Medulla oblongata (tissue), 1 donor: ENCODE data around the gene AMBN.

Experiments used
- DNase-seq: peaks from one replicate; pipeline ENCODE4 v3.0.0-alpha.2; 2015; ENCODE audit errors: extremely low spot score

AMBN gene, protein sequence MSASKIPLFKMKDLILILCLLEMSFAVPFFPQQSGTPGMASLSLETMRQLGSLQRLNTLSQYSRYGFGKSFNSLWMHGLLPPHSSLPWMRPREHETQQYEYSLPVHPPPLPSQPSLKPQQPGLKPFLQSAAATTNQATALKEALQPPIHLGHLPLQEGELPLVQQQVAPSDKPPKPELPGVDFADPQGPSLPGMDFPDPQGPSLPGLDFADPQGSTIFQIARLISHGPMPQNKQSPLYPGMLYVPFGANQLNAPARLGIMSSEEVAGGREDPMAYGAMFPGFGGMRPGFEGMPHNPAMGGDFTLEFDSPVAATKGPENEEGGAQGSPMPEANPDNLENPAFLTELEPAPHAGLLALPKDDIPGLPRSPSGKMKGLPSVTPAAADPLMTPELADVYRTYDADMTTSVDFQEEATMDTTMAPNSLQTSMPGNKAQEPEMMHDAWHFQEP

DNA sequence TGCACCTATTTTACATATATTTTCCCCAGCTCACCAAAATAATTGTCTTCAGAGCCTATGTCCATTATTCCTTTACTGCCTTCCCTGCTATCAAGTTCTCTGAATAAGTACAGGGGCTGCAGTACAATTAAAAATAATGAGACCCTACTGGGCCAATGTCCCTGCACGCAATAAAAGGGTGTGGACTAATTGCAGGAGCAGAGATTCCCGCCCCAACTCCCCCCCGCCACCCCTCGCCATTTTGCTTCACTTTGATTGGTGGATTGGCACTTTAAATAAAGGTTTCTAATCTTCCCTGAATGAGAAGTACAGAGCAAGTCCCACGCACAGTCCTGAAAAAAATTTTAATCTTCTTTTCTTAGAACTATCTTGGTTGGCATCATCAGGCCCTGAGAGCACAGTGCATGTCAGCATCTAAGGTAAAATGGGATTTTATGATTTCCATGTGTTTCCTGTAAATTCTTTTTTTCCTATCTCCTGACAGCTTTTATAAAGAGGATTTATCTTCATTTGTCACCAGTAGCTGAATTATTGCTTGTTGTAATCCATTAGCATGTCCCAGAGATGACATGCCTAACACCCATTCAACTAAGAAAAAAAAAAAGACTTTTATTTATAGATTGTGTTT, at the start of gene AMBN:
TSS of gene AMBN (plus strand) at position 302 of the 628 bp plus-strand sequence. CDS start at position 405, 103 bp downstream.
- no peak for DNase-seq

DNA sequence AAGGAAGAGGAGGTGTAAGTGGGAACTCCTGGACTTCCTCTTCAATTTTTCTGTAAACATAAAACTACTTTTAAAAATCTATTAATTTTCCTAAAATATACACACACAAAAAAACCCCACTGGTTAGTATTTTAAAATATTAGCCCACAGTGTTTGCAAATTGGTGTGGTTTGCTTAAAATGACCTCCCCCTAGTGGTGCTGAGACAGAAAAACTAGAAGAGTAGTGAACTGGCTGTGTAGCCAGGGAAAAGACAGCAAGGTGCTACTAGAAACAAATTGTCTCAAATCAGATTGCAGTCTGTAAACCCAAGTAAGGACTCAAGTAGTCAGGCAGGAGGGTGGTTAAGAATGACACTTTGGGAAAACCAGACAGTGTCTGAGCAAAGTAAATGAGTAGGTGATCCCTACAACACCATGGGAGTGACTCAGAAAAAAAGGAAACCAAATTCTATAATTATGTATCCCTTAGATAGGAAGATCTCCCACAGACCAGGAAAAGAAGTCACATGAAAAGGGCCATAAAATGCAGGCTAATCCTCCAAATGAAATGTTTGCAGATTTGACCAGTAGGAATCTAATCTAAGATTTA, 47.7 kb upstream of the AMBN start:
- DNase-seq = peak; percentile 11

DNA sequence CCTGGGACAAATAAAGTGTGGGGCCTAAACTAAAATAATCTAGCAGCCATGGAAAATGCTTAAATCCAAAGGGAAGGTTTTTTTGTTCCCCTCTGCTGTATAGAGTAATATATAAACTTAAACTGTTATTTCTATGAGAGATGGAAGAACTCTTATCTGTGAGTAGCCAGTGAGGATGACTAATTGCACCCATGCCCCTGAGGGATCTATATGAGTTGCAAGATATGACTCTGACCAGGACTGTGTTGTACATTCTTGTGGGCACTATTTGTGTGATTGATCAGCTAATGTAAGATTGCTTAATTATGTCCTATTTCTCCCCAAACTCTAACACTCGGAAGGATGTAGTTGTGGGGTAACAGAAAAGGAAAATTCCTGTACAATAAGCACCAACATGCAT, 35.2 kb upstream of the AMBN start:
- DNase-seq = no peak

DNA sequence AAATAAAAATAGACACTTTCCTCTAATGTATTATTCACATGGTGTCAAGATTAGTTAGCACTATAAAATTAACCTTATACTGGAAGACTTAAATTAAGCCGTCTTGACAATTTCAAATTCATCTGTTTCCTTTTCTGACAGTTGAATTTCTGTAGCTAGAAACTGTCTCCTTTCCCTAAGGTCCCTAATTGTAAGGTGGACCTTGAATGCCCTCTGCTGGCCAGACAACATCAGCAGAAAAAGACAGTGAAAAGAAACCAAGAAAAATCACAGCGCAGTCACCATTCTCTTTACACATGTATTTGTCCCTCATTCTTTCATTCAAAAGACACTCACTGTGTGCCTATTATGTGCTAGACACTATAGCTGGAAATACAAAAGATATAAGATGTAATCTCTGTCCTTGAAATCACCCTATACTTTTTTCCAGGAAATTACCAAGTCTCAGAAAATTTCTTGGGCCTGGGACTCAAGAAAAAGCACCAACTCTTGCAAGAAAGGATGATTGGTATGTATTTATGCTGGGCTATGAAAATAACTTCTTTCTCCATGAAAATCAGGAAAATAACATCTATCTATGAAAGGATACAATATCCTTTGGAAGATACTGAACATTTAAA, 32.7 kb upstream of the AMBN start:
- DNase-seq = peak; percentile 85

DNA sequence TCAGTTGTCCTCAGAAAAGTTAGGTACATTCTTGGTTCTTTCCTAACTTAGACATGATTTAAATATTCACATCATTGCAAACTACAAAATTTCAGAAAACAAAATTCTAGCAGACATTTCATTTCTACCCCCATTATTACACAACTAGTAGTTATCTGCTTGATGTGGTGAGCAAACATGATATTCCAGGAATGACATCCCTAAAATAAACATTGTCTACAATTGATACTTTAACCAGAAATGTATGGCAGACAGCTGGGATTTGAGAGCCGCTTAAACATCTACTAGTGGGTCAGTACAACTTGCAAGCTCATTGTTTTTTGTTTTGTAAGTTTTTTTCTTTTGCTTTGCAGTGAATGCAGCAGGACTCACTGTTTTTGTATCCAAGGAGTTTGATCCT, 32.1 kb upstream of the AMBN start:
- no peak for DNase-seq

DNA sequence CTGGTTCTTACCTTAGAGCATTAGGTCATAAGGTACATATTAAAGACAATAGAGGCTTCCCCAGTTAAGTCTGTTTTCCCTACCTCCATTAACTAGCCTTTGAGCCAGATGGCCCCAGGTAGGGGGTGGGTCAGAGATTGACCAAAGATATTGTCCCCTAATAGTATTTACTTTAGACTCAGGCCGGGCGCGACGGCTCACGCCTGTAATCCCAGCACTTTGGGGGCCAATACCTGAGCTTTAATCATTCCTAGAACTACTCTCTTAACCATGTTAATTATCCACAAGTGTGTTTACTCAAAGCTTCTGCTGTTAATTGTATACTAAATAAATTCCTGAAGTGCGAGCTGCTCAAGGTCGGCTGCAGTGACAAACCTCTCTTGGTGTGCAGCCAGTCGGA, 28.0 kb upstream of the AMBN start:
- no peak for DNase-seq

DNA sequence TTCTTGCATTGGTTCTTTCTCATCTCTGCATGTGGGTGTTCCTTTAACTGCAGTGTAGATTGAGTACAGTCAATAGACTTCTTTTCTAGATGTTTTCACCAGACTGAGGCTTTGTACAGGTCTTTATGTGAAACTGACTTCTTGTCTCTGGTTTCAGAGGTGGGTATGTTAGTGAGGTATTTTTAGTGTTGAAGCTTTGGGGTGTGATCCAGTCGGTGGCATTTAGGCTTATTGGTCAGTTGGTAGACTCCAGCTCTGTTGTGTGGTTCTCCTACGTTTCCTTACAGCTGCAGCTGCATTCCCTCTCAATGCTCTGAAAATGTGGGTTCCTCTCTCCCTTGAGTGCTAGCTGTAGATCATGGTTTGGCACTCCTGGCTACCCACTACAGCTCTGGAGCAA, 21.3 kb upstream of the AMBN start:
- DNase-seq = no peak

DNA sequence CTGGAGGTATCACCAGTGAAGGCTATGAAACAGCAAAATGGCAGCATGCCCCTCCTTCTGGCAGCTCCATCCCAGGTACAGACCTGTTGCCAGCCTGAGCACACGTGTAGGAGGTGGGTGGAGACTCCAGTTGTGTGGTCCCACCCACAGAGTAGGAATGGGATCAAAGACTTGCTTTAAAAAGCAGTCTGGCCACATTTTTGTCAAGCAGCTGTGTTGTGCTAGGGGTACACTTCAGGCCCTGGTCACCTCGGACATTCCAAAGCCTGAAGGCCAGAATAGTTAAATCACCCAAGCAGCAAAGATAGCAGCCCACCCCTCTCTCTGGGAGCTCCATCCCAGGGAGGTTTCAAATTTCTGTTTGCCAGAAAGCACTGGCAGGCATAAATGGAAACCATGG, 20.3 kb upstream of the AMBN start:
- no peak for DNase-seq

DNA sequence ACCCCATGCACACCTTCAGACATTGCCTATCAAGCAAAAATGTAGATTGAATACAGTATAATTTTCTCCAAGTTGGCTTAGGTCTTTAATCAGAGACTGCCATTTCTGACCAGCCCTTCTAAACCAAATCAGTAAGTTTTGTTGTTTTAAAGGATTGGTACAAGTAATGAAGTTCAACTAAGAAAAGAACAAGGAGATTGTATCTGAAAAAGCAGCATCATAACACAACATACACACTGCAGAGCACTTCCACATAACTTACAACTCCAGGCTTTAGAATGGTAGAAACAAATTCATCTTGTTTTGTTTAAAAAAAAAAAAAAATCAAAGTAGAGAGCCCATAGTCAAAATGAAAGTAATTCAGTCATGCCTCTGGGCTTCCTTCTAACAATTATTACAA, 16.1 kb upstream of the AMBN start:
- no peak for DNase-seq

DNA sequence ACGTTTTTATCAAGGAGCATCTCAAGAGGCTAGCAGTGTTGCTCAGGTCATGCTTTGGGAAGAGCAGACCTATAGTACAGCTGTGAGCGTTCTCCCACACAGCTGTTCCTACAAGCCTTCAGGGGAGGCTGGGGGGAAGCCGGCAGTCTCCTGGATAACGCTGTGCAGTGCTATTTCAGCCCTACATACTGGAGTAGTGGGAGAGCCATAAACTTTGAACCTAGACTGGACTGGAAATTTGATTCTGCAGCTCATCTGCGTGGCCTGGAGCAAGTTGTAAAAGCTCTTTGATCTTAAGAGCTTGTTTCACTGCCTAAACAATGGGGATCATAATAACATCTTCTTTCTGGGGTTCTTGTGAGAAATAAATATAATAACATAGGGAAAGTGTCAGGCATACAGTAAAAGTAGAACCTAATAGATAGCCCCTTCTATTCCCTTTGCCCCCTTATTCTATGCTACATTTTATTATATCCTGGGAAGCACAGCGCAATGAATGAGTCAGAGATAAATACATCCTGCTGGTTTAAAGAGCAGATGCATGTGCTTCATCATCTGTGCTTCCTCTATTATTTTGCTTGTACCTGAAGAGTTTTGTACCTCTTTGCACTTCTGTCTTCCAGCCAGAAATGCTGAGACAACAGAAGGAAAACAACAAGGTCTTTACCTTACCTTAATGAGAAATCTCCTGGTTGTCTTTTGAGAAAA, 14.7 kb upstream of the AMBN start:
- DNase-seq = no peak

DNA sequence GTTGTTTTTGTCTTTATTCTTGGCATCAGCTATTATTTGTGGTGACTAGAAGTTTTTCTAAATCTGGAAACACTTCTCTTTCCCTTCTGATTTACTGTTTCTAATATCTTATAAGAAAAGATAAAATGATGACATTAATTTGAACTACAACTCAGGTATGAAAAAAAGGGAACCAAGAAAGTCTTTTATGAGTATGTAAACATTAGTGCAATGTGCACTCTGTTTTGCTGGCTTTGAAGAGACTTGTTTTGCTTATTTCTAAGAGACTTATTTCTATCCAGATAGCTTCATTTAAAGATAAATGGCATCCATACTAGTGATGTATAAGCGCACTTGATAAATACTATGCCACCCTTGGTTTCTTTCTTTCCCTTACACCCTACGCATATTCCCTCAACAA, 10.1 kb upstream of the AMBN start:
- no peak for DNase-seq

DNA sequence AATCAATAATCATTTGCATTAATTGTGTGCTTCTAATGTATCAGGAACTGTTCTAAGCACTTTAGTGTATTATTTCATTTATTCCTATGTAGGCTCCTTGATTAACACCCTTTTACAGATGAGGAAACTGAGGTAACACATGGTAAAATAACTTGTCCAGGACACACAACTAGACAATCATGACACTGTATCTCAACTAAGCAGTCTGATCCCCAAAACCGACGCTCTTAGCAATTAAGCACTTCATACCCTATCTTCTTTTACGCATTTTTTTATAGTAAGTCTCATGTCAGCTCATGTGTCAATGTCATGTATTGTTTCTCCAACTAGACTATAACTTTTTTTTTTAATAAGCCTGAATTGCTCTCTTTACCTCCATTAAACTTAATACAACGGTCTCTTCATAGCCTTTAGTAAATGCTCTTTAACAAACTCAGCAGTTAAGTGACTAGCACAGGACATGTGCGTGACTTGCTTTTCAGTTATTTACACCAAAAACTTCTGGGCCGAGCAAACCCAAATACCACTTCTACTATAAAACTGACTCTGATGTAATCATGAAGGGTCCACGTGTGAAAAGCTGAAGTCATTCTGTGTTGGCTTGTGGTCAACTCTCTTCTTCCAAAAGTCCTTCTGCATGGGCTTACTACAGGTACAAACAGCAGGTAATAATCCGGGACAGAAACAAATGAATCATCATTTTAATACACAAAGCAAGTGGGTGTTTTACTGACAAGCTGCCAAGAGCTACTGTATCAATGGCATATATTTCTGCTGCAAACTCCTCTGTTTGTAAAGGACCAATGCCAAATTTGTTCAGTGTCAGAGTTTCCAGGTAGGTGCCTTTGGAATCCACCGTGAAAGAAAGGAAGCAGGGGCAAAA, 7.9 kb upstream of the AMBN start:
- no peak for DNase-seq

DNA sequence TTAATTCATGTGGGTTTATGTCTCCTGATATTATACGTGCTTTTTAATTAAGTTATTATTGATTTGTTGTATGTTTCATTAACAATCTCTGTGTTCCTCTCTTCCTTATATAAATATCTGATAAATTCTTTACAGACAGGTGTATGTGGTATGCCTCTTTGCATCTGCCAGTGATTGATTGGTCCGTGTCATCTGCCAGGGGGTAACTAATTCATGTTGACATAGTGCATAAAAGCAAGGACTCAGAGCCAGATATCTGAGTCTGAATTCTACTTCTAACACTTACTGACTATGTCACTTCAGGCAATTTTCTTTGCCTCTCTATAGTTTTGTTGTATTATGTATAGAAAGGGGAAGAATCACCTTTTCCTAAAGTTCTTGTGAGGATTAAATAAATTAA, 5.2 kb upstream of the AMBN start:
- no peak for DNase-seq

DNA sequence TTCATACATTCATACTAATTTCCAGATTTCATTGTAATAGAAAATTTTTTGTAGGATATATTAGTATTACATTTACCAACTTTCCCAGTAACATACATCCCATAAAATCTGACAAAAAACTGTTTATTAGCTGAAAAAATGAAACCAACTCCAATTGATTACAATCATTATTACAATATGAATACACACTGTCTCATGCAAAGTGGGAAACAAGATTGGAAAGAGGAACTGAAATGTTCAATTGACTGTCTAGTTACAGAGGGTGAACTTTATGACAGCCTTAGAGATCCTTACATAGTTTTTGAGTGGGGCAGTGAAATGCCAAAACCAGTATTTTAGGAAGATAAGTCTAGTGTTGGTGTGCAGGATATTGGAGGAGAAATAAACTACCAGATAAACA, 2.3 kb upstream of the AMBN start:
- no peak for DNase-seq

DNA sequence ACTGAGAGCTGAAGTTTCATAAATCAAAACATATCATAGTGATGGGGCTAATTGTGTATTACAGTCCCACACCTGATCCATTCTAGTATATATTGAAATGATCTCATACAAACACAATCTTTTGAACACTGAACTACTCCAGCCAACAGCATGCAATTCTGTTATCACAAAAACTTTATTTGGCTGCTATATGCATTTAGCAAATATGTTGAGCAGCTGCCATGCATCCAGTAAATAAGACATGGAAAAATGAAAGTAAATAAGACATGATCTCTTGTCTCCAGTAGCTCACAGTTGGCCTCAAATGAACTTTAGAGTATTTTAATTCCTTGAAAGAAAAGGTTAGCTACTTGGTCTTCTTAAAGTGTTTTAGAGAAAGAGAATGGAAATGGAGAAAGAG, 2.1 kb downstream of the AMBN start:
- DNase-seq = no peak

DNA sequence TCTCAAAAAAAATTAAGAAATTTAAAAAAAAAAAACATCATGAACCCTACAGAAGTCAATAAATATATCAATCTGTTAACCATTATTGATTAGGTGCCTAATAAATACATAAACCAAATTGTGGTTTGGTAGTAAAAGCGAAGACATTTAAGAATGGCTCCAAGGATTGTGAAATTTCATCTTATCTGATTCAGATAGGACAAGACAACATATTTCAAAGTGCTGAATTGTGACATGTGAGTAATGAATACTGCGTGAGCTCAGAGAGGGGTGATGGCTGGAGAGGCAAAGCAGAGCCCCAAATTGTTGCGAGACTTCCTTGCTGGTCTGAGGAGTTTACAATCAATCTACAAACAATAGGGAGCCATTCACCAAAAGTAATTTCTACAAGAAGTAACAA, 8.2 kb downstream of the AMBN start:
- DNase-seq = no peak

DNA sequence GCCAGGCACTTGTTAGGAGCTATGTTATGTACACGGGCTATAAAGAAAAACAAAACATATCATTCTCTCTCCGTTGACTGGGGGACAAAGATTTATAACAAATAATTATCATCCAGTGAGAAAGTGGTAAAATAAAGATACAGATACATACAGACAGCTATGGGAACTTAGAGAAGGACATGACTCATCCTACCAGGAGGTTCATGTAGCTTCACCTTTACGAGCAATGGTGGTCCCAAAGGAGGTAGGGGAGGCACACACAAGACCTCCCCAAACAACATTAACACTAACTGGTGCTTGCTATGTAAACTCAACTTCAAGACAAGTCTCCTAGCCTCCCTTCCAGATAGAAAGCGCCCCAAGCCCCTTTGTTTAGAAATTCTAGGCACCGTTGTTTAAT, 8.9 kb downstream of the AMBN start:
- no peak for DNase-seq

DNA sequence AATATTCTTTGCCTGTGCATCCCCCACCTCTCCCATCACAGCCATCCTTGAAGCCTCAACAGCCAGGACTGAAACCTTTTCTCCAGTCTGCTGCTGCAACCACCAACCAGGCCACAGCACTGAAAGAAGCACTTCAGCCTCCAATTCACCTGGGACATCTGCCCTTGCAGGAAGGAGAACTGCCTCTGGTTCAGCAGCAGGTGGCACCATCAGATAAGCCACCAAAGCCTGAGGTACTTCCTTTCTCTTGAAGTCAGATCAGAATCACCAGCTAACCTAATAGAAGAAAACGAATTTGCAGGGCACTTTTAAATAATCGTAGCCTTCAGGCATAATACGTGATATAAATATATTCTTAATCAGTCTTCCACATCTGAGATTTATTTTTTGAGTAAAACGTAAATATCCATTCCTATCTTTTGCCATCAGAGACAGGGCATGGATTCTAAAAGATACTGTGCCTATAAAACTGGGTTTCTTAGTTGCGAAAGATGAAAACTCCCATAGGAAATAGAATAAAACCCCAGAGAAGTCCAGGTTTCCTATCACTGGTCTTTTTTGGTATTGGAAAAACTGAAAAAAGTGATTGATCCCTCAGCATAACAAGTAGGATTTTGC, 9.5 kb downstream of the AMBN start:
- peak; percentile 47 for DNase-seq

DNA sequence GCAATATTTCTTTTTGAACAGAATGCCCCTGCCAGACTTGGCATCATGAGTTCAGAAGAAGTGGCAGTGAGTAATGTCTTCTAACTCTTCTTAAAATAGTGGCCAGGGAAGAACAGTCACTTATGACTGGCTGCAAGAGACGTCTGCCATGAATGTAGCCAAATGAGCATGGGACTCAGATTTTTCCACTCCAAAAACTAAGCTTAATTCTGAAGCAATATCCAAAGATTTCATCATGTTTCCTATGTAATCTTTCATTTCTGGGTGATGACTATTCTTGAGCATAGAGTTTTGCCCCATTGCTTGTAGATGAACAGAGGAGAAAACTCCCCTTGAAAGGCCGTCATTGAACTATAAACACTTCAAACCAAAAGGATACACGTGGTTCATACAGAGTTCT, 11.8 kb downstream of the AMBN start:
- DNase-seq = no peak

DNA sequence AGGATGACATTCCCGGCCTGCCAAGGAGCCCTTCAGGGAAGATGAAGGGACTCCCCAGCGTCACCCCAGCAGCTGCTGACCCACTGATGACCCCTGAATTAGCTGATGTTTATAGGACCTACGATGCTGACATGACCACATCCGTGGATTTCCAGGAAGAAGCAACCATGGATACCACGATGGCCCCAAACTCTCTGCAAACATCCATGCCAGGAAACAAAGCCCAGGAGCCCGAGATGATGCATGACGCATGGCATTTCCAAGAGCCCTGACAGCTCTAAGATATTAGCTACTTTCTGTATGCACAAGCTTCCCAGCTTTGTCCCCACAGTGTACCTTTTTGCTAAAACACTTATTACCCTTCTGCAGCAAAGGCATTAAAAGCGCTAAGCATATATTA, 14.4 kb downstream of the AMBN start:
- DNase-seq = no peak
